GM19035 (cell line): ENCODE results near the gene PHF3.
A peak's percentile ranks its signal among the peaks of the same experiment; 100 is the strongest.

ENCODE experiments used
- ATAC-seq: cut with Tn5 transposase; IDR thresholded peaks from one replicate; pipeline ENCODE4 v1.9.1; 2021; ENCODE audit not compliant: unreplicated experiment

Gene PHF3

GRCh38 chr6:63635588-63636517 is at the start of gene PHF3:
Gene PHF3, plus strand, starts transcription at chr6:63635802. Its CDS starts 10,750 bp downstream, at chr6:63646552.
- ATAC-seq: peak; percentile 87

DNA sequence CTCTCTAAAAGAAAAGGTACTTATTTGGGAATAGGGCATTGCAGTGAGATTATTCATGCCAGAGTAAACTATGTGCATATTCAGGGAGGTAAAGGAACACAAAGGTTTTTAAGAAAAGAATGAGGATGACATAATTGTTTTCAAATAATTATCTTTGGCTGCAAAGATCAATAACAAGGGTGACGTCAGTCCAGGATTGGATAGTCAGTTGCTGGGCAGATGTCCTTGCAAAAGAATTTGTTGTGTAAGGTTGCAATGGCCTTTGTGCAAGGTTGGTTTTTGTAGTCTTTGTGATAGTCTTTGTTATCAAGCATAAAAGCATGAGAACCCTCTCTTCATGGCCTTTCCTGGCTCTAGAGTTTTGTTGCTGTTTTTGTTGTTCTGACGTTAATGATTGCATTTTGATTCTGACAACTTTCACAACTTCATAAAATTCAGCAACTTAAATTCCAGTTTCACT is 45.6 kb upstream of the PHF3 start:
- ATAC-seq: no peak

GRCh38 chr6:63592886-63593285 is 42.7 kb upstream of the PHF3 start:
- ATAC-seq: no peak

DNA sequence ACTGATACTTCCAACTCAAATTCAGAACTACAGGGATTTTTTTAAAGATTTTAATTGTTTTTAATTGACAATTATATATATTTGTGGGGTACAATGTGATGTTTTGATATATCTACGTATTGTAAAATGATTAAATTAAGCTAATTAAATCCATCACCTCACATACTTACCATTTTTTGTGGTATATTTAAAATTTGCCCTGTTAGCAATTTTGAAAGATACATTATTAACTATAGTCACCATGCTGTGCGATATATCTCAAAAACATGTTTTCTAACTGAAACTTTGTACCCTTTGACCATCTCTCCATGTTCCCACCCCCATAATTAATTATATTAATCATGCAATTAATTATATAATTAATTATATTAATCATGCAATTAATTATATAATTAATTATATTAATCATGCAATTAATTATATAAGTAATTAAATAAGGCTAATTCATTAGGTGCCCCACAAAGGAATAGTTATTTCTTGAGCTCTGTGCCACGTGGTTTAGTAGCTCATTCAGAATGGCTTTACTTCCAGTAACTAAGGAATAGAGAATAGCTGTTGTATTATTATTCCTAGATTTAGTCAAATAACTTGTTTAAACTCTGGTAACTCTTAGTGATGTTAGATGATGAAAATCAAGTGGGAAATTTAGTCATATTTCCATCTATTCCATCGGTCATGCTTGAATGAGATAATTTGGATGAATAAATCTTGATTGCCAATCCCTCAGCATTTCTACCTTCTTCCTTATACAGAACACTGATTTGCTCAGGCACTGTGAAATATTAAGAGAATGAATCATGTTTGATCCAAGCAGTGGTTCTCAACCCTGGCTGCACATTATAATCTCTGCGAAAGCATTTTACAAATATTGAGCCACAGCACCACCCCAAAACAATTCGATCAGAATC is 38.2 kb upstream of the PHF3 start:
- no peak for ATAC-seq

- ATAC-seq: peak; percentile 99
These were observed 37.3 kb upstream of the PHF3 start for GRCh38 chr6:63598049-63599036.

- ATAC-seq: no peak
These were observed 36.4 kb upstream of the PHF3 start for GRCh38 chr6:63599243-63599642.

GRCh38 chr6:63600136-63600535 is 35.5 kb upstream of the PHF3 start:
- no peak for ATAC-seq

GRCh38 chr6:63609231-63609630 is 26.4 kb upstream of the PHF3 start:
- no peak for ATAC-seq

DNA sequence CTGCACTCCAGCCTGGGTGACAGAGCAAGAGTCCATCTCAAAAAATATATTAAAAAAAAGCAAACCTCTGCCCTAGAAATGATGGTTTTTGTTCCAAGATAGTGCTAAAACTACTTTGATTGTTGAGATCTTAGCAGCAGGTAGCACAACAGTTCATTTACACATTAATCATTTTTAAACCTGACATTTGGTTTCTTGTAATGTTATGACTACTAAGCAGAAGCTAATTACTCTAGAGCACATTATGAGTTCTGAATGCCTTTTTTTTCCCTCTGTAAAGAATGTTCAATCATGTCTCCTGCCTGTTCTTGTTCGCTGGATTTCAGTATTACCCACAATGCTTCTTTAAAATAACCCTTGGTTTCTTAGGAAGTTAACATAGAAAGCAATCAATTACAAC is 24.7 kb upstream of the PHF3 start:
- ATAC-seq: no peak

- no peak for ATAC-seq
These were observed 24.0 kb upstream of the PHF3 start for GRCh38 chr6:63611560-63611959.

- ATAC-seq: no peak
These were observed 20.0 kb upstream of the PHF3 start for GRCh38 chr6:63615590-63615989.

DNA sequence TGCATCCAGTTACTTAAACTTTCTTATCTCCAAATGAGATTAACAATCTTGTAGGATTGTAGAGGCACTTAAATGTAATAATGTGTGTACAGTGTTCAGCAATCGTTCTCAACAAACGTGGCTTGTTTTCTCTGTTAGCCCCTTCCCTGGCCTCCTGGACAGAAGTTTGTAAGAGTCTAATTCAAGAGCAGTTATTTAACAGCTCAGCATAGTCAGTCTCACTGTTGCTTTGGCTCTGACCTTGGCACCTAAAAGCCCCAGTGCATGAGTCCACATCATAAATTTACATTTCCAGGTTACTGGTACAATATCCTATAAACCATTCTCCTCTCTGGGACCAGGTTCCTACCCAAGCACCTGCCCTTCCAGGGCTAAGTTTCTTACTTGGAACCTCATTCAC is 11.5 kb upstream of the PHF3 start:
- no peak for ATAC-seq

DNA sequence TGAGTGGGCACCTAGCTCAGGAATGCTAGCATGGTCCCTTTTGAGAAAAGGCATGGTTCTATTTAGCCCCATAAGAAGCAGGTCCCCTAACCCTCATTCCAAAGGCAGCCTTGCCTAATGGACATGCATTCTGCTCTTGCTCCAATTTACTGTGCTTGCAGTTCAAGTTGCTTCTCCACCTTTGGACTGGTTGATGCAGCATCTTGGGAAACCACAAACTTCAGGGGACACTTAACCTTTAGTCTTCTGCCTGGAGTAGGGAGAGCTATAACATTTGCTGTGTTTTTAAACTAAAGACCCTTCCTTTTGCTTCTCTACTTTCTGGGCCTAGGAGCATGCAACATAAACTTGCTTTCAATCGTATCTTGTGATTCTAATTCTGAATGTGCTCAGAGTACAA is 5.1 kb upstream of the PHF3 start:
- ATAC-seq: no peak

GRCh38 chr6:63634630-63635029 is 972 bp upstream of the PHF3 start:
- no peak for ATAC-seq

- peak; percentile 32 for ATAC-seq
These were observed 401 bp upstream of the PHF3 start for GRCh38 chr6:63635215-63635587.

DNA sequence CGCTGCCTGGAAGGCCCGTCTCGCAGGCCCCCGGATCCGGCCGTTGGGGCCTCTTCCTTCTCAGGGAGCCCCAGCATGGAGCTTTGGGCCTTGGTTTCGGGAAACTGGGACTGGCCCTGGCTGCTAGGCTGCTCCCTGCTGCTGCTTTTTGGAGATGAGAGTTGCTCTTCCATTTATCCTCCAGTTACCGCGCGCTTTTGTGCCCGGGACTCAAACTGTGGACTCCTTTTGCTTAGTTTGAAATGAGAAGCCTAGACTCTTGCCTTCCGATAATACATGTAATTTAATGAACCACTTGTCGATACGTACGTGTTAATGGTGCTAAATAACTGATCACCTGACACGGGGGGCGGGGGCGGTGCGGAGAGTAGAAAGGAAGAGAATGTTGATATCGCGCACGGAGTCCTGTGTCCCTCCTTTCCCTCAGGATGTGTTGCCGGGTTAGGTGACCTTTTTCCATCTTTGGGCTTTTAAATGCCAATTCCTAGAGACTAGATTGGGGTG is 968 bp downstream of the PHF3 start:
- ATAC-seq: peak; percentile 14

DNA sequence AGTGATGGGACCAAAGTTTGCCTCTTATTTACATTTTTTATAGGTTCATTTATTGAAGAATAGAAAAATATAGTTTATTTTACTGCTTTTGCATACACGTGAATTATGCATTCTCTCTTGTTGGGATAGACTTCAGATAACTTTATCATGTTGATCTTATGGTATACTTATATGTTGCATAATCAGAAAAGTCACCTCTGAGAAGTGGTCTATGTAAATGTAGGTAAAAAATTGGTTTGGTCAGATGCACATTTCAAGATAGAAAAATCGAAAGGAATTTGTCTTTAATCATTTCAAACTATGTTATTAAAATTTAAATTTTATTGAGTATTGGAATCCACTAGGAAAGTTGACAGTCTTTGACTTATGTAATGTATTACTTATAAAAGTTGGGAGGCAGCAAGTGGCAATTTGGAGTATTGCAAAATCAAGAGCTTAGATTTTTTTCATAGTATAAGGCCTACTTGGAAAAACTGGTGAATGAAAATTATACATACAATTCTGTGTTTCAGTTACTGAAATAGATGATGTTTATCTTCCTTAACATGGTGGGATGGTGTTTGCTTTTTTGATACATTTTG is 2.4 kb downstream of the PHF3 start:
- no peak for ATAC-seq

- no peak for ATAC-seq
These were observed 4.5 kb downstream of the PHF3 start for GRCh38 chr6:63640062-63640461.

- ATAC-seq: no peak
These were observed 8.3 kb downstream of the PHF3 start for GRCh38 chr6:63643862-63644261.
